Stimulated activated CD4-positive, alpha-beta T cell treated with anti-CD3 and anti-CD28 coated beads, Interleukin-4, amount 100 ng/mL, for 1 hour (primary cell): ENCODE measurements around the gene MAP7.
"Not testable (repeated sequence)": the region's sequence is repeated elsewhere in the genome, so short reads cannot be mapped to it uniquely, and the experiment has no call there.

ENCODE experiments used
- DNase-seq: peaks from one replicate; pipeline ENCODE4 v3.0.0-alpha.2; 2020

The MAP7 gene

GRCh38 chr6:136501514-136501913 lies 48.7 kb downstream of the MAP7 start:
- DNase-seq: no peak

DNA sequence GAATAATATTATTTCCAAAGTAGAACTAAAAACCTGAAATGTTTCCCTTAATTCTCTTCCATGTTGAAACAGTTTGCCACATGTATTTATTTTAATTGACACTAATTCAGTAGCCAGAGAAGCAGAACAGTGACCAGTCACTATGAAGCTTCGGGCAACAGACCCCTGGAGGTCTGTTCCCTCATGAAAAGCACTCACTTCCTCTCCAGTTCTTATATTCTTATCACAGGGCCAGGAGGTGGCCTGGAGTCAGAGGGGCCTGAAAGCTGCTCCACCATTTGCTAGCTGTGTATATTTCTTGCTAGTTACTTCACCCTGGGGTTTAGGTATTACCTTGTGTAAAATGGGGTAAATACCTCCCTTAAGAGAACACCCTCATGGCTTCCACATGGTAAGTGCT lies 49.1 kb downstream of the MAP7 start:
- no peak for DNase-seq

DNA sequence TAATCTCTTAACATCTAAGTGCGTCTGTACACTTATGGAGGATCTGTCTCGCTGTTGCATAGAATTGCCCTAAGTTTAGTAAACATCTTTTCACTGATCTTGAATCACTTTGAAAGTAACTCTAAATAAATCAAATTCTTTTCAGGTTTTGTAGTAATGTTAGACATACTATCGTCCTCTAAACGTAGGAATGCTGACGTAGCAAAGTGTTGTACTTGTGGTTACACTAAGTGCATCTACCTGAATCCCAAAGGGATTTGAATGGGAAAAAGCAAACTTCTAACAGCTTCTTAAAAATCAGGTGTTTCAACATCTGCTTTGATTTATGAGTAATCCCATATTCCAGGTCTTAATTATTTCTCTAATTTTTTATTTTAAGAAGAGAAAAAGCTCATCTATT lies 49.8 kb downstream of the MAP7 start:
- no peak for DNase-seq

- DNase-seq: no peak
Observed at GRCh38 chr6:136499370-136499769, 50.9 kb downstream of the MAP7 start.

GRCh38 chr6:136496449-136496848 lies 53.8 kb downstream of the MAP7 start:
- DNase-seq: not testable (repeated sequence)

DNA sequence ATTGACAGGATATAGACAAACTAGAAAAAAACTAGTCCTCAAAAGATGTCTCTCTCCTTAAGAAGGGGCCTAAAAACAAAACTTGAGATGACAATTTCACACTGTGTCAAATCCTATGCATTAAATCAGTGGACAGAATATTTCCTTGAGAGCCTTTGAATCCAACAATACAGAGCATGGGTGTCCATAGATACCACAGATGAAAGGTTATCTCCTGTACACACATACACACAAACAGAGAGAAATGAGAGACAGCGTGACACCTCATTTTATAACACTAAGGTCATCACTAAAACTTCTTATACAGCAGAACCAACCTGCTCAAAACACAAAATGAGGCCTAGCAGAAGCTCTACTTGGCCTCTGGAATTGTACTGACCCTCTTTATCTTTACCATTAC lies 55.5 kb downstream of the MAP7 start:
- no peak for DNase-seq

- DNase-seq: no peak
Observed at GRCh38 chr6:136494059-136494458, 56.2 kb downstream of the MAP7 start.

DNA sequence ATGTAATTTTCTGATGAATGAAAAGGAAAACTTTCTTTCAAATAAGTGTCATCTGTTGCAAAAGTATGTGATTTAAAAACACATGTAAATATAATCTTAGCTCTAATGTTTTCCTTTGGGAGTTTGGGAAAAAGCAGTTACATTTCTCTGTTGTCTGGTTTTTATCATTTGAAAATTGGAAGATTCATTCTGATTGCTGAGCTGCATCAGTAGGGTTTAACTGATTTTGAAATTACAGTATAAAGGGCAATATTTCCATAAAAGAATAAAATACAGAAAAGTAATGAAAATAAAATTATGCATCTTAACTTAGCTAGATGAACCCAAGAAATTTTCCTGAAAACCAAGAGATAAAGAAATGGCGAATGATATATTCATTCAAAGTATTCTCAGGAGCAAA lies 57.8 kb downstream of the MAP7 start:
- DNase-seq: no peak

DNA sequence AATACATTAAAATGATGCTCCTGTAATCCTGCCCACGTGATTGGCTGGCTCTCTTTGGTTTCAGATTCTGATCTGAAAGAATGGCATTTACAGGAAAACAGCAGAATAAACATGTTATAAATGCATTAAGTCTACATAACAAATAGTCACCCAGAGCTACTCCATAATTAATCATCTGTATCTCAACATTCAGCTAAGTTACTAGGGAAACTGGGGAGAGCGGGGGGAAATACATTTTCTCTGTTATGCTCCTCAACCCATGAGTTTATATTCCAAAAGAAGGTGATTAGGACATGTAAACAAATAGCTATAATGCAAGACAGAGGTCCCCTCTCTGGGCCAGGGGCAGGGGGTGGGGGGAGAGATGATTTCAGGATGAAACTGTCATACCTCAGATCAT lies 58.5 kb downstream of the MAP7 start:
- DNase-seq: no peak

DNA sequence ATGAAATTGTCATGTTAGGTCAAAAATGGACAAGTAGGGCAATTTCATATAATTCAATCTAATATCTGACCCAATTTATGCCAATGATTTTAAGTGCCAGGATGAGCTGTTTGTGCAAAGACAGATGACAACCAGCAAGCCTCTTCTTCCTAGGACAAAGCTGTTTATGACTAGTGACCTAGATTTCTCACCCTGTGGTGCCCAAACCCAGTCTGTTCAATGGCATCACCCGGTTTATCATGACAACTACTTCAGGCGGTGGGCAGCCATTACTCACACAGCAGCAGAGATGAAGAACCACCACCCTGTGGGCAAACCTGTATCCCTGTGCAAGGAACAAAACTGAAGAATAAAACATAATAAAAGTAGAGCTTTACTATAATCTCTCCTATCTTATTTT lies 59.0 kb downstream of the MAP7 start:
- DNase-seq: no peak

- DNase-seq: not testable (repeated sequence)
Observed at GRCh38 chr6:136489689-136490033, 60.6 kb downstream of the MAP7 start.

GRCh38 chr6:136487759-136488425 lies 62.3 kb downstream of the MAP7 start:
- no peak for DNase-seq

DNA sequence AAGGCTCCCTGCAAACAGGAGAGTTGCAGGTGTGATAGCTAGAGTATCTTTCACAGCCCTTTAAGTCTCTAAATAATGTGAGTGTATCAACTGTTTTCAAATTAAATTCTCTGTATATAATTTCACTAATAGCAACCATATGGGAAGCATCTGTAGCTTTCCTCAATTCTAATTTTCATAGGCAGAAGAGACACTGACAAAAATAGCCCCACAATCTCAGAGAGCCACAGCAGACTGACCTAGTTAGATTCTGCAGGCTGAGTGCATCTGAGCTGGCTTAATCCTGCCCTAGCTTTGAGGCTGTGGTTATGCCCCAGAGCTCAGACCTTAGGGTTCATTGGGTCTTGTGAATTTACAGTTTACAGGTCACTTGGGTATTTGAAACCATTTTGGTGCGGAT lies 63.9 kb downstream of the MAP7 start:
- DNase-seq: no peak

DNA sequence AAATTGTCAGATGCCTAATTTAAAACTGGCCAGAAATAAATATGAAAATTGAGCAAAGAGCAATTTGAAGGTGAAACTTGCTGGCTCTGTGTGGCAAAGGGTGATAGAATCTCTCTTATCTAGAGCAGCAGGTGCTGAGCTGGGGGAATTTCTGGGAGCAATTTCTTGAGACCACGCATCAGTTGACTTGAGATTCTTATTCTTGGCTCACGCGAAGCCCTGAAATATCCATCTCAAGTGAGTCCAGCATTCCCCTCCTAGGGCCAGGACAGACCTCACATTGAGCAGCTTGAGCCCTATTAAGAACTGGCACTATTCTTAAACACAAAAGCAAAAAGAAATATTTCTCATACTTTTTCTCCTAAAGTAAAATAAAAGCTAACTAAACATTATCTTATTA lies 66.3 kb downstream of the MAP7 start:
- no peak for DNase-seq

DNA sequence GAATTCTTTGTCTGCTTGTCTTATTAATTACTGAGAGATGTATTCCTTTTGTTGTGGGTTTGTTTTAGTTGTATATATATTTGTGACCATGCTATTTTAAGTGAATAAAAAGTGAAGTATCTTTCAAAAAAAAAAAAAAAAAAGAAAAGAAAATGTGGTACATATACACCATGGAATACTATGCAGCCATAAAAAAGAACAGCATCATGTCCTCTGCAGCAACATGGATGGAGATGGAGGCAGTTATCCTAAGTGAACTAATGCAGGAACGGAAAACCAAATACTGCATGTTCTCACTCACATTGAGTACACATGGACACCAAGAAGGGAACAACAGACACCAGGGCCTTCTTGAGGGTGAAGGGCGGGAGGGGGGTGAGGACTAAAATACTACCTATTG lies 67.2 kb downstream of the MAP7 start:
- DNase-seq: not testable (repeated sequence)

GRCh38 chr6:136477548-136477947 lies 72.7 kb downstream of the MAP7 start:
- no peak for DNase-seq

GRCh38 chr6:136475686-136476085 lies 74.5 kb downstream of the MAP7 start:
- no peak for DNase-seq

DNA sequence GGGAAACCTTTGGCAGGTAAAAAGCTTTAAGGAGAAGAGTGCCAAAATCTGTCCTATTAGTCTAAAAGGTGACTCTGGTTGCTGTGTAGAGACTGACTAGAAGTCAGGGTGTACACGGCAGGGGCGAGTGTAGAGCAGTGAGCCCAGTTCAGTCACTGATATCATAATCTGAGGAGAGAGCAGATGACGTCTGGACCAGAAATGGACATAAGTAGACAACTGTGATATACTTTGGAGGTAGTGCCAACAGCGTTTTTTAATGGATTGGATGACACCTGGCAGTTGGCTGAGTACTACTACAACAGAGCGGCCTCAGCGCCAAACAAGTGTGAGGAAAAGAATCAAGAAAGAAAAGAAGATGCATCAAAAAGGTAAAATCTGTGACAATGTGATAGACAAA lies 76.0 kb downstream of the MAP7 start:
- no peak for DNase-seq

DNA sequence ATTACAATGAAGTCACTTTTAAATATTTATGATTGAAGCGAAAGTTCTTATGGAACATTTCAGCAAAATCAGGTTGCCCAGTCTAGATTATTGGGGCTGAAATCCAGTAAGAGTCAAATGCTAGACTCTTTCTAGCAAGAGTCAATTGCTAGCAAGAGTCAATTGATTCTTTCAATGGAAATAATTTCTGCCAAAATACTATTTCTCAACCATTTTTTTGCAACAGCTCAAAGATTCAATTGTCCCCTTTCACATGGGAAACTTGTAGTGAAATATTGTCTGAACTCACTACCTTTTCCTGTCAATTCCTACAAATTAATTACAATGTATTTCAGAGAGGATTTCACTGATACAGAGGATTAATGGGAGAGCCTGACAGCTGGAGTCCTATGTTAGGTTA lies 78.3 kb downstream of the MAP7 start:
- DNase-seq: no peak

DNA sequence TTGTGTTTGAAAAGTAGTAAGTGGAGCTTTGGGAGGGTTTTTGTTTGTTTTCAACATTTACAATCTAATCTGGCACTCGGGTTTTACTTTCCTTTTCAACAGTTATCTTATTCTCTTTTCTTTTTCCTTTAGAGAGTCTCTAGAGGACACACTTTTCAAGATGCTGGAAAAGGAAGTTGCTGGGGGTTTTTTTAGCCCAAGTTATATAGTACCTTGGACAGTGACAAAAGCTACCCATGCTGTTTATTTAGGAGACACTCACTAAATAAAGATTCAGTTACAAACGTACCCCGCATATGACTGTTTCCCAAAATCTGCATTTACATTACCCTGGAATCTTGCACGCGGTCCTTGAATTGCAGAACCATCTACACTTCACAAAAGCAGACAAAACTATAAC lies 78.8 kb downstream of the MAP7 start:
- no peak for DNase-seq

GRCh38 chr6:136470044-136470443 lies 80.2 kb downstream of the MAP7 start:
- DNase-seq: no peak

GRCh38 chr6:136469154-136469553 lies 81.1 kb downstream of the MAP7 start:
- no peak for DNase-seq

DNA sequence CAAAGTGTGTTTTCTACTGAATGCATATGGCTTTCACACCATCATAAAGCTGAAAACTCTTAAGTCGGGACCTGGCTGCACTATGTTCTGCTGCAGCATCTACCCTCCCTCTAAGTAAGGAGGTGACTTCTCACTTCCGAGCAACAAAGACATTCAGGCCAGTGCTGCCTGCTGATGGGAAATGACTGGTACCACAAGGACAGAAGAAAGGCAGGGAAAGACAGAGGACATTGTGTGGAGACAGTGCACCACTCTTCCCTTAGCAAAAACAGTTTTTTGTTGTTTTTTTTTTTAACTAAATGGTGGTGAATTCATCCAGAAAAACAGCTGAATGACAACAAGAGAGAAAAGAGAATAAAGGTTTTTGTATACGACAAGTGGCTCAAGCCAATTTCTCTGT lies 81.5 kb downstream of the MAP7 start:
- no peak for DNase-seq

DNA sequence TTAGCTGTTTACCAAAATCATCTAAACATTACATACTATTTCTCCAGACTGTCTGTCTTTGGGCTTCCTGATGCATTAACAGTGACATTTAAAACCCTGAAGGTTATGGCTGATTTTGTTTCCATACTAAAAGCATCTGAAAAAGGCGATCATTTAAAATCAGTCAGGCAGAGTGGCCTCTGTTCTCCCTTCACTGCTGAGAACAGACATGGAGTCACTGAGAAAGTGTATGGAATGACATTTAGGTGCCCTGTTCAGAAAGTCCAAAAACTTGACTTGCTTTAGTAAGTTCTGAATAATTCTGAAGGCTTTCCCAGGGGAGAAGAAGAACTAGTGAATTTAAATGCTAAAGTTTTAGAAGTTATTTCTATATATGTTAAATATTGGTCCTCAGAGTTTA lies 83.0 kb downstream of the MAP7 start:
- DNase-seq: no peak

DNA sequence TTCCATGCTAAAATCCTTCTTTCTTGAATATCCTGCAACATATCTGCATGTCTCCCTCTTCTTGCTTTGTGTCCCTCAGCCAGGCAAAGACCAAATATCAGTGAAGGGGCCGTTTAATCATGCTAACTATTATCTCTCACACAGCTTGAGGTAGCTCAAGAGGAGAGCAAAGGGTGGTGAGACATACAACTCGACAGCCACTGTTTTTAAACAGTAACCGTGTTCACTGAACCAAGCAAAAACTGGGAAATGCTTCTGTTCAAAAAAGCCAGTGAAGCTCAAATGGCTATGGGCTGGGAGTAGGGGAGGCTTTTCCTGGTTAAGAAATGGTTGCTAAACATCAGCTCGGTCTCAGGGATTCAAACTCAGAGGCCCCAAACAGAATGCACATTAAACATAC lies 83.4 kb downstream of the MAP7 start:
- no peak for DNase-seq

- DNase-seq: no peak
Observed at GRCh38 chr6:136465766-136466303, 84.4 kb downstream of the MAP7 start.
